ENCODE data around the gene YEATS2. TPM values are rescaled to one million over a fixed set of nuclear protein-coding genes. Genes with fewer than 3 reads are reported as not detected.

Gene YEATS2
- polyA plus RNA-seq, 1 donor from 2014 or later: 46.2 TPM

- no peak for TF ChIP-seq SMC3 (conservative IDR thresholded peaks at IDR 0.05; ENCODE audit: poor library complexity)
- TF ChIP-seq TAF1 (IDR thresholded peaks at IDR 0.05; ENCODE audit: low read depth): no peak
- TF ChIP-seq CTCF (IDR thresholded peaks at IDR 0.05; ENCODE audit: poor library complexity, severe bottlenecking): no peak
- TF ChIP-seq POLR2AphosphoS5 (IDR thresholded peaks at IDR 0.05): no peak
- no peak for TF ChIP-seq RAD21 (conservative IDR thresholded peaks at IDR 0.05)
- no peak for TF ChIP-seq MXI1 (conservative IDR thresholded peaks at IDR 0.05; ENCODE audit: poor library complexity, severe bottlenecking)
- no peak for TF ChIP-seq EP300 (conservative IDR thresholded peaks at IDR 0.05; ENCODE audit: poor library complexity, severe bottlenecking)
- TF ChIP-seq EZH2 (IDR thresholded peaks at IDR 0.05; ENCODE audit: borderline replicate concordance, insufficient read depth, low read length, poor library complexity, severe bottlenecking): no peak
- TF ChIP-seq, protein P1, sequence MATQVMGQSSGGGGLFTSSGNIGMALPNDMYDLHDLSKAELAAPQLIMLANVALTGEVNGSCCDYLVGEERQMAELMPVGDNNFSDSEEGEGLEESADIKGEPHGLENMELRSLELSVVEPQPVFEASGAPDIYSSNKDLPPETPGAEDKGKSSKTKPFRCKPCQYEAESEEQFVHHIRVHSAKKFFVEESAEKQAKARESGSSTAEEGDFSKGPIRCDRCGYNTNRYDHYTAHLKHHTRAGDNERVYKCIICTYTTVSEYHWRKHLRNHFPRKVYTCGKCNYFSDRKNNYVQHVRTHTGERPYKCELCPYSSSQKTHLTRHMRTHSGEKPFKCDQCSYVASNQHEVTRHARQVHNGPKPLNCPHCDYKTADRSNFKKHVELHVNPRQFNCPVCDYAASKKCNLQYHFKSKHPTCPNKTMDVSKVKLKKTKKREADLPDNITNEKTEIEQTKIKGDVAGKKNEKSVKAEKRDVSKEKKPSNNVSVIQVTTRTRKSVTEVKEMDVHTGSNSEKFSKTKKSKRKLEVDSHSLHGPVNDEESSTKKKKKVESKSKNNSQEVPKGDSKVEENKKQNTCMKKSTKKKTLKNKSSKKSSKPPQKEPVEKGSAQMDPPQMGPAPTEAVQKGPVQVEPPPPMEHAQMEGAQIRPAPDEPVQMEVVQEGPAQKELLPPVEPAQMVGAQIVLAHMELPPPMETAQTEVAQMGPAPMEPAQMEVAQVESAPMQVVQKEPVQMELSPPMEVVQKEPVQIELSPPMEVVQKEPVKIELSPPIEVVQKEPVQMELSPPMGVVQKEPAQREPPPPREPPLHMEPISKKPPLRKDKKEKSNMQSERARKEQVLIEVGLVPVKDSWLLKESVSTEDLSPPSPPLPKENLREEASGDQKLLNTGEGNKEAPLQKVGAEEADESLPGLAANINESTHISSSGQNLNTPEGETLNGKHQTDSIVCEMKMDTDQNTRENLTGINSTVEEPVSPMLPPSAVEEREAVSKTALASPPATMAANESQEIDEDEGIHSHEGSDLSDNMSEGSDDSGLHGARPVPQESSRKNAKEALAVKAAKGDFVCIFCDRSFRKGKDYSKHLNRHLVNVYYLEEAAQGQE (IDR thresholded peaks at IDR 0.05; ENCODE audit: borderline replicate concordance): no peak
These were observed 131.9 kb downstream of the YEATS2 start for GRCh38 chr3:183829466-183829865.

DNA sequence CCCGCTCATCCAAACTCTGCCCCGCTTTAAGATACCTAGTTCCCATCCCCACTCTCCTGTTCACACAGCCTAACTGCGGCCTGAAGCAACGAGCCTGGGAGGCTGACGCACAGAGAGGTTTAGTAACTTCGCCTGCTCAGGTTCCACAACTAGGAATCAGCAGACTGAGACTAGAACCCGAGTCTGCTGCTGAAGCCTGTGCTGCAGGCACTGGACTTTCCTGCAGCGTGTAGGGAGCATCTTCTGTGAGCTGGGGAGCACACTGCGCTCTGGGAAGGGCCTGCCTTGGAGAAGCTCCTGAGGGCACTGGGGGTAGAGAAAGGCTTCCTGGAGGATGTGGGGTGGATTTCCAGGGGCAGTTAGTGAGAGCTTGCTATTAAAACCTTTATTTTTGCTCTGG lies 132.6 kb downstream of the YEATS2 start:
- Histone ChIP-seq H3K9me3 (ENCODE audit: low read length) (no peaks in the 10 kb centered on the region), H3K4me2 (ENCODE audit: low read length) (no peak overlapping the region), H3K27ac (ENCODE audit: low read length) (no peak overlapping the region), H4K20me1 (ENCODE audit: insufficient read depth) (no peaks in the 10 kb centered on the region), H3K9ac (ENCODE audit: low read length) (no peak overlapping the region), H3K9me2 (ENCODE audit: insufficient read depth, low read length) (no peaks in the 10 kb centered on the region), H3K79me2 (replicated peaks; ENCODE audit: insufficient read depth, low read length) (no peaks in the 10 kb centered on the region), H3K4me3 (ENCODE audit: low read length) (no peak overlapping the region), H3F3A (ENCODE audit: insufficient read depth, low read length, poor library complexity, severe bottlenecking) (no peaks in the 10 kb centered on the region), H2AFZ (ENCODE audit: low read depth, low read length) (no peak overlapping the region), H3K36me3 (ENCODE audit: insufficient read depth, low read length) (peaks cover 6% of the 10 kb centered on the region), H3K27me3 (ENCODE audit: insufficient read depth, low read depth, low read length) (no peaks in the 10 kb centered on the region)
- TF ChIP-seq POLR2AphosphoS5 (IDR thresholded peaks at IDR 0.05): no peak

More at GRCh38 chr3:183829466-183829865, 131.9 kb downstream of the YEATS2 start:
- Histone ChIP-seq H3K36me3 (ENCODE audit: insufficient read depth, low read length) (peaks cover 6% of the 10 kb centered on the region), H3K9ac (ENCODE audit: low read length) (no peak overlapping the region), H3K27me3 (ENCODE audit: insufficient read depth, low read depth, low read length) (peaks cover 6% of the 10 kb centered on the region), H4K20me1 (ENCODE audit: insufficient read depth) (no peaks in the 10 kb centered on the region), H3K9me2 (ENCODE audit: insufficient read depth, low read length) (no peaks in the 10 kb centered on the region), H3K79me2 (replicated peaks; ENCODE audit: insufficient read depth, low read length) (no peaks in the 10 kb centered on the region), H3K4me2 (ENCODE audit: low read length) (no peak overlapping the region), H3K4me3 (ENCODE audit: low read length) (no peak overlapping the region), H3K9me3 (ENCODE audit: low read length) (no peaks in the 10 kb centered on the region), H2AFZ (ENCODE audit: low read depth, low read length) (no peak overlapping the region), H3K27ac (ENCODE audit: low read length) (no peak overlapping the region), H3F3A (ENCODE audit: insufficient read depth, low read length, poor library complexity, severe bottlenecking) (no peaks in the 10 kb centered on the region)

- Histone ChIP-seq H3K4me2 (ENCODE audit: low read length) (no peak overlapping the region), H2AFZ (ENCODE audit: low read depth, low read length) (no peak overlapping the region), H3K4me3 (ENCODE audit: low read length) (peak overlapping the region; percentile 23), H4K20me1 (ENCODE audit: insufficient read depth) (no peaks in the 10 kb centered on the region), H3K36me3 (ENCODE audit: insufficient read depth, low read length) (peaks cover 6% of the 10 kb centered on the region), H3K9me2 (ENCODE audit: insufficient read depth, low read length) (no peaks in the 10 kb centered on the region), H3K79me2 (replicated peaks; ENCODE audit: insufficient read depth, low read length) (no peaks in the 10 kb centered on the region), H3K9me3 (ENCODE audit: low read length) (no peaks in the 10 kb centered on the region), H3K9ac (ENCODE audit: low read length) (no peak overlapping the region), H3K27me3 (ENCODE audit: insufficient read depth, low read depth, low read length) (no peaks in the 10 kb centered on the region), H3F3A (ENCODE audit: insufficient read depth, low read length, poor library complexity, severe bottlenecking) (no peaks in the 10 kb centered on the region), H3K27ac (ENCODE audit: low read length) (peak overlapping the region; percentile 54)
- TF ChIP-seq POLR2AphosphoS5 (IDR thresholded peaks at IDR 0.05) (peak; percentile 55), EP300 (conservative IDR thresholded peaks at IDR 0.05; ENCODE audit: poor library complexity, severe bottlenecking) (peak; percentile 32), SMC3 (conservative IDR thresholded peaks at IDR 0.05; ENCODE audit: poor library complexity) (no peak), MXI1 (conservative IDR thresholded peaks at IDR 0.05; ENCODE audit: poor library complexity, severe bottlenecking) (peak; percentile 28), TAF1 (IDR thresholded peaks at IDR 0.05; ENCODE audit: low read depth) (no peak), EZH2 (IDR thresholded peaks at IDR 0.05; ENCODE audit: borderline replicate concordance, insufficient read depth, low read length, poor library complexity, severe bottlenecking) (no peak), RAD21 (conservative IDR thresholded peaks at IDR 0.05) (no peak), CTCF (IDR thresholded peaks at IDR 0.05; ENCODE audit: poor library complexity, severe bottlenecking) (no peak)
- TF ChIP-seq, protein P1 (IDR thresholded peaks at IDR 0.05; ENCODE audit: borderline replicate concordance): no peak
These were observed 135.9 kb downstream of the YEATS2 start for GRCh38 chr3:183833516-183833915.
